Pulmonary artery endothelial cell (primary cell): ENCODE data around the gene HSPA12A. TPM values are rescaled to one million over a fixed set of nuclear protein-coding genes. Genes with fewer than 3 reads are reported as not detected.

Experiments
- DNase-seq: peaks from one replicate; pipeline ENCODE4 v3.0.0-alpha.2; 2011; ENCODE audit warnings: low read depth, low spot score
- total RNA-seq: library from RNA; depleted of rRNA; stranded (reverse); fragments of >200 nt; gene quantifications from 2 replicates; pipeline ENCODE4 v1.2.3, GENCODE V29; 2014

Gene HSPA12A
- total RNA-seq, result 0.13 and 0.42 TPM in 2 replicates

- DNase-seq, result peak; percentile 19
Observed at GRCh38 chr10:116742367-116743265, at the start of gene HSPA12A. Gene HSPA12A, minus strand, starts transcription at chr10:116742566. Its CDS starts 97 bp downstream, at chr10:116742469.

DNA sequence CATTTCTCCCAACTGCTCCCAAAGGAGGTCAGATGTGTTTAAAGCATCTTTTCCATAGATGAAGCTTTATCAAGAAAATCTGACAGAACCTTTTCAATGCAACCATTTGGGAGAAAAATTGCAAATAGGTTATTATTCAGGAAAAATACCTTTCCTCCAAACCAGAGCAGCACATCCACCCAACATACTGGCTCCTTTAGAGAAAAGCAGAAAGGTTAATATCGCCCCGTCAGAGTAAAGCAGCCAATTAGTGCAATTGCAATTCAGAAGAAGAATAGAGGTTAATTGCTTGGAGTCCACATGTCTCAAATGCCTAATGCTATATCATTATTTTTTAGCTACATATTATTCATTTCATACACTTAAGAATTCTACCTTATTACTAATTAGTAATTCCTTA lies 48.9 kb upstream of the HSPA12A start:
- DNase-seq, result no peak

GRCh38 chr10:116787893-116788665 lies 45.7 kb upstream of the HSPA12A start:
- no peak for DNase-seq

DNA sequence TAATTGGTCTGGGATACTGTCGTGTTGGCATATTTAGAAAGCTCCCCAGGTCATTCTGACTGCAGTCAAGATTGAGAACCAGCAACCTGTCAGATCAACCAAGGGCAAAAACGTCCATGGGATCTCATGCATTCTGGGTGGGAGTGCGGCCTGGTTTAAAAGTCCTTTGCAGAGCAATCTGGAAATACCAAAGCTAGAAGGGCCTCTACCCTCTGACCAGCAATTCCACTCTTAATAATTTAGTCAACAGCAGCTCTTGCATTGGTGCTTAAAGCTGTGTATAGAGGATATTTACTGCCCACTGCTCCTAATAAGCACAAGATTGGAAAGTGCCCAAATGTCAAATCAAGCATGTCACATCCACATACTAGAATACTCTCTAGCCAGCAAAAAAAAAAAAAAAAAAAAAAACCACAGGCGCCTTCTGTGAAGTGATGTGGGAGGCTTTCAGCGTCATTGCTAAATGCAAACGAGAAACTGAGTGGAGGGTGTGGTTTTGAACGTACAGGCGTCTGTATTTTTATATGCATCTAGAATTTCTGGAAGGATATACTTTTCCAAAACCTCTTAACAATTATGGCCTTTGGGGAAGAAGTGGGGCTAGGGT lies 44.8 kb upstream of the HSPA12A start:
- DNase-seq, result no peak

- DNase-seq, result no peak
Observed at GRCh38 chr10:116785867-116786266, 43.5 kb upstream of the HSPA12A start.

DNA sequence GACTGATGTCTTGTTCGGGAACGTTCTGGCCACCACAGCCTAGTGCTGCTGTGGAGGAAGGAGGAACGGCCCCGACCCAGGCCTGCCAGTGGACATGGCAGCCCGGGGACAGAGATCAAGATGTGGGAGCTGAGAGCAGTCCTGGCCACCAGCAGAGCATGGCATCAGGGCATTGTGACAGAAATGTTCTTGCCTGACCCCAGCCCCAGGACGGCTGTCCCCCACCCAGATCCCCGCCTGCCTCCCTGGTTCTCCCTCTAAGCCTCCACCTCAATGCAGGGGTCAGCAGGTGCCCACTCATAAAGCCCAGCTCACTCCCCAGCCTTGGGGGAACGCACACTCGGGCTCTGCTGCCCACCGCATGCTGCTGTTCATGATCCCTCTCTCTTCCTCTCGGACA lies 42.9 kb upstream of the HSPA12A start:
- no peak for DNase-seq

DNA sequence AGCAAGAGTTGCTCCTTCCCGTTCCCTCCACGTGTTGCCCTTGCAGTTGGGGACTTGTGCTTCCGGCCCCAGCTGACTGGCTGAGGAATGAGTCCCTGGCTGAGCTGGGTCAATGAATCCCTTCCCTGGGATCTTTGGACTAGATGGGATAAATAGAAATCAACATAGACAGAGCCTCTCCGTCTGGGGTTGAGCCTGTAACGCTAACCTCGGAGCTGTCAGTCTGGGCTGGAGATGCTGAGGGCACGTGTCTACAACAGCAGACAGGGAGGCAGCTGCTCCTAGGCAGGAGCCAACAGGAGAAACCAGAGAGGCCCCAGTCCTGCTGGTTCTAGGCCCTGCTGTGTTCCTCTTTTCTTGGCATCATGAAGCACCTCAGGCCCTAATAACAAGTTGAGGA lies 42.3 kb upstream of the HSPA12A start:
- DNase-seq, result no peak

DNA sequence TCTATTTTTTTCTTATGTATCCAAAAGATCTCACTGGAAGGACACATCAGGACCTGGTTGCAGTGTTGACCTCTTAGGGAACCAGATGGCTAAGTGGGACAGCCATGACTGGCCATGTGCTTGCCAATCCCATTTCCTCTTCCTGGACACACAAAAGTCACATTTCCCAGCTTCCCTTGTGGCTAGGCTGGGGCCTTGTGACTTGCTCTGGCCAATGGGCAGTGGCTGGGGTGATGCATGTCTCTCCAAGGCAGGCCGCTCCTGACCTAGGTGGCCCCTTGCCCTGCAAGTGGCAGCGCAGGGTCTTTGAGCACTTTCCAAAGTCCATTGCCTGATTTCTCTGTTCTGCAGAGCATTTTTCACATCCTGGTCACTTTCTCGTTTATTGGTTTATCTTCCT lies 41.7 kb upstream of the HSPA12A start:
- no peak for DNase-seq

- no peak for DNase-seq
Observed at GRCh38 chr10:116783011-116783655, 40.8 kb upstream of the HSPA12A start.

DNA sequence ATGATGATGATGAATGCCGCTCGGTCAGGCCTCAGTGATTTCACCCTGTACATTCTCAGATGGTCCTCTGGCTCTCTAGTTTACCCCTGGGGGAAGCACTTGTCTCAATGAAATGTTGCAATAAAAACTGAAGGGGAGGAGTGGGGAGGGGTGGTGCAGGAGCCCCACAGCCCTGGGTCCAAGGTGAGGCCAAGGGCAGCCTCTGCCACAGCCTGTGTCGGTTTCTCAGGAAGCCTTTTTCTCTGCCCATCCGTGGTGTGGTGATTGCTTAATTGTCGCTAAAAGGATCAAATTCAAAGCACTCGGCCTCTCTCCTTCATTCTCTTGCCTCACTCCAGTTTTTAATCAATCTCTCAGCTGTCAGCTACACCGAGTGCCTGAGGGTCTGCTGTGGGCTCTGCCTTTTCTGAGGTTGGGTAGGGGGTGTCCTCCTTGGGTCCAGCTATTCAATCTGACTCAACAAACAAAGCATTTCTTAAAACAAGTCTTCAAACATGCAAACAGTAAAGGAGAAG lies 39.1 kb upstream of the HSPA12A start:
- no peak for DNase-seq

- DNase-seq, result no peak
Observed at GRCh38 chr10:116780691-116781205, 38.4 kb upstream of the HSPA12A start.

DNA sequence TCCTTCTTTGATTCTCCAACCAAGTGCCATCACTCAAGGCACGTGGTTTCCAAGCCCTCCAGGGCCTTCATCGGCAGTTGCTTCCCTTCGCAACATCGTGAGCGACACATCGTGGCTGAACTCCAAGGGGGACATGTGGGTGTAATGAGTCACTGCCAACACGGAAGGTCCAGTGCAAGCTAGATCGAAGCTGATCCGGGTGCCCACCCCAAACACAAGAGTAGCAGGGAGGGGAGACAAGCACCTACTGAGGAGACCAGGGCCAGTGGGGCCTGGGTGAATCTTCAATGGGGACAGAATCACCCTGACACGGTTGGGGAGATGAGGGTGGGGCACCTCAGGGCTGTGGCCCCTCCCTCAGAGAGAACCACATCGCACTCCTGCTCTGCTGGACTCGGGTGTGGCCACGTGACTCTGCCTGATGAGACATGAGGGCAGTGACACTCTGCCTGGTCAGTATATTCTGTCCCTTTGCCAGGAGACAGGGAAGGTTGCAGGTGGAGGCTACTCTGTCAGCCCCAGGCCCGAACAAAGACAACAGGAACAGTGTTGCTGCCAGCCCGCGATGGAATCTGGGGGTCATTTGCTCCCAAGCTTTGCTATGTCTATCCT lies 36.8 kb upstream of the HSPA12A start:
- no peak for DNase-seq

GRCh38 chr10:116777006-116777405 lies 34.6 kb upstream of the HSPA12A start:
- DNase-seq, result no peak

DNA sequence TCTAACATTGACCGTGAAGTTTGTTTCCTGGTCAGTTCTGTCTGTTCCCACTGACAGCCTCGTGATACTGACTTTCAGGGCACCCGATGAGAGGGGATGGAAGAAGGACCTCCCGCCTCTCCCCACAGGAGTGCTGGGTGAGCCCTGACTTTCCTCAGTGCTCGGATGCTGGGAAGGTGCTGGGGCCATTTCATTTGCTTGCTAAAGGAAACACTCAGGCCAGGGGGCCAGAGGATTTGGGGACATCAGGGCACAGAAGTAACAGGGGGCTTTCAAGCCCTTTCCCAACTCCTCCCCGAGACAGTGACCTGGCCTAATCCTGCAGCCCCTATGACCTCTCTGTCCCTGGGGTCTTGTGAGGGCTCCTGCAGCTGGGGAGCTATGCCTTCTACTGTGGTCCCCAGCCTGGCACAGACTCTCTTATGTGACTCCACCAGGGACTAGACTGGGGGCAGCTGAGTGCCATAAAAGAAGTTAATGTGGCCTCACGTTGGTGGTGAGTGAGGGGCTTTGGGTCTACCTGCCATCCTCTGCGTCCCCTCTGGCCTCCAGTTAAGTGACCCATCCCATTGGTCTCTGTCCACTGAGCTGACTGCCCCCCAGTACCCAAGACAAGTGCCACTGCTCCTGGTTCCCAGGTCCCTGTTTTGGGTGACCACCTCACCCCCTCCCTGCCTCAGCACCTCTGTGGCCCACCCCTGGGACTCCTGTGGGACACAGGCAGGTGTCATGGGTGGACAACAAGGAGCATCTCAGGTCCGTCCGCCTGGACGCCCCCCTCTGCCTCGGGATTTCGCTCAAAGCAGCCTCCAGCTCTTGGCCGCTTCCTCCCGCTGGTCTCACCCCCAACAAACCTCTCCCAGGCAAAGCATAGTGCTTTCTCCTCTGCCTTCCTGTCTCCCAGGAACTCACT lies 33.4 kb upstream of the HSPA12A start:
- no peak for DNase-seq

GRCh38 chr10:116774728-116775151 lies 32.4 kb upstream of the HSPA12A start:
- DNase-seq, result no peak

DNA sequence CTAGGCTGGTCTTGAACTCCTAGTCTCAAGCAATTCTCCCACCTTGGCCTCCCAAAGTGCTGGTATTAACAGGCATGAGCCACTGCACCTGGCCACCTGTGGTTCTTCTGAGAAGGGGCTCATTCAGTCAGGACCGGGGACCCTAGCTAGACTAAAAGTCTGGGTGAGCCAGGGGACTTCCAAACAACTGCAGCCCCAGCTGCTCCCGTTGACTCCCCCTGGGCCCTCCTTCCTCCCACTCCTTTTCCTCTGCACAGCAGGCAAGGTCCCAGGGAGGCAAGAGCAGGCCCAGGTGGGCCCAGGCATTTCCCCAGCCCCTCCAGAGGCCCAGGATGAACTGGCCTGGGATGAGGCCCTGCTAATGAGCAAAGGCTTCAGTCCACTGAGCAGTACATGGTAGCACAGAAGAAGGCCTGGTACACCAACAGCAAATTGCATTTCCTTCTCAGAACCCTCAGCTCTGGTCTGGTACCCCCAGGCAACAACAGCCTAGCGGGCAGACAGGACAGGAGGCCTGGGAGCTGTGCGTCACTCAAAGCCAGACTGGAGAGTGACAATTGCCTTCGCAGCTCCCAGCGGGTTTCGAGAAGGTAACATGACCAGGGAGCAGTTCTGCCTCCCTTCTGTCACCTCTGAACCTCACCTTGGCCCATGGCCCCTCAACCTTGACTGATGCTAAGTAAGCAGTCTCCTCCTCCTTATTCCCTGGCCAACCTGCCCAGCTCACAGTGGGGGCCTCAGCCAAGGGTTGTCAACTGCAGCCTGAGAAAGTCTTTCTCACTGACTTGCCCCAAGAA lies 30.7 kb upstream of the HSPA12A start:
- DNase-seq, result no peak

- DNase-seq, result no peak
Observed at GRCh38 chr10:116771959-116772585, 29.7 kb upstream of the HSPA12A start.
